A673 (cell line): ENCODE measurements around the gene CHEK2. TPM values are rescaled to one million over a fixed set of nuclear protein-coding genes. Genes with fewer than 3 reads are reported as not detected.

Source experiments
- BruUV-seq: library from RNA; stranded (reverse); fragments of 400-500 nt; replicated peaks from 2 replicates; lab custom pipeline; 2021; lab: Mats Ljungman, UMichigan
- CTCF ChIA-PET: fragments of 300-600 bp; sonication (Branson Sonifier 250); formaldehyde crosslinking; loops from one replicate; lab custom pipeline; 2022; ENCODE audit warnings: antibody characterized with exemption; lab: Charles Lee
- POLR2A ChIA-PET: fragments of 300-600 bp; sonication (Branson Sonifier 250); formaldehyde crosslinking; loops from one replicate; lab custom pipeline; 2022; ENCODE audit warnings: antibody characterized with exemption; ENCODE audit not compliant: low non-redundant PET; lab: Charles Lee
- DNase-seq: peaks from one replicate; pipeline ENCODE4 v3.0.0-alpha.2; 2015; ENCODE audit warnings: low spot score
- H3K27ac ChIP-seq: fragments of 200-600 bp; sonication (generic); 2 replicates; pipeline ENCODE4 v1.5.1; 2016; ENCODE audit warnings: mixed run types, low read depth, mild to moderate bottlenecking, mixed read lengths, antibody characterized with exemption, low read length; ENCODE audit not compliant: poor library complexity, severe bottlenecking
- H3K27me3 ChIP-seq: fragments of 200-600 bp; sonication (generic); replicated peaks from 2 replicates; pipeline ENCODE4 v1.6.1; 2017; ENCODE audit warnings: mixed run types, low read depth, mild to moderate bottlenecking, mixed read lengths, antibody characterized with exemption, low read length; ENCODE audit not compliant: insufficient read depth, poor library complexity
- H3K36me3 ChIP-seq: fragments of 200-600 bp; sonication (generic); 2 replicates; pipeline ENCODE4 v1.6.1; 2016; ENCODE audit warnings: mixed run types, mild to moderate bottlenecking, mixed read lengths, antibody characterized with exemption, low read length; ENCODE audit not compliant: insufficient read depth, poor library complexity, severe bottlenecking
- H3K4me1 ChIP-seq: fragments of 200-600 bp; sonication (generic); 2 replicates; pipeline ENCODE4 v1.6.1; 2017; ENCODE audit warnings: mixed run types, mild to moderate bottlenecking, mixed read lengths, antibody characterized with exemption, low read length; ENCODE audit not compliant: insufficient read depth, poor library complexity, severe bottlenecking
- H3K4me3 ChIP-seq: fragments of 200-600 bp; sonication (generic); 2 replicates; pipeline ENCODE4 v1.5.1; 2016; ENCODE audit warnings: low read depth, mixed run types, mild to moderate bottlenecking, mixed read lengths, low read length; ENCODE audit not compliant: poor library complexity, severe bottlenecking
- H3K9me3 ChIP-seq: fragments of 200-600 bp; sonication (generic); 2 replicates; pipeline ENCODE4 v1.6.1; 2016; ENCODE audit warnings: mixed run types, low read depth, mild to moderate bottlenecking, mixed read lengths, antibody characterized with exemption, low read length; ENCODE audit not compliant: poor library complexity, severe bottlenecking
- CTCF ChIP-seq: fragments of 300-800, 200-600 bp; sonication (generic); conservative IDR thresholded peaks from 2 replicates; pipeline ENCODE4 v1.5.1; 2017; ENCODE audit warnings: low read depth, mild to moderate bottlenecking, antibody characterized with exemption, low read length, moderate library complexity, mixed read lengths
- EZH2 ChIP-seq: fragments of 200-600 bp; sonication (generic); IDR thresholded peaks from 2 replicates; pipeline ENCODE4 v1.6.1; 2017; ENCODE audit warnings: borderline replicate concordance, low read depth, mild to moderate bottlenecking, mixed read lengths, antibody characterized with exemption, low read length; ENCODE audit not compliant: poor library complexity, severe bottlenecking
- intact Hi-C: fragments of 100-400 bp; cut with micrococcal nuclease; formaldehyde crosslinking; loops from one replicate; pipeline ENCODE4 v1.10.0; 2022; ENCODE audit not compliant: unreplicated experiment
- total RNA-seq: library from RNA; stranded (reverse); gene quantifications from 2 replicates; pipeline ENCODE4 v1.2.3, GENCODE V29; 2021

Gene CHEK2
- total RNA-seq, 1 experiment from 2014 or later = 53.7 TPM

DNA sequence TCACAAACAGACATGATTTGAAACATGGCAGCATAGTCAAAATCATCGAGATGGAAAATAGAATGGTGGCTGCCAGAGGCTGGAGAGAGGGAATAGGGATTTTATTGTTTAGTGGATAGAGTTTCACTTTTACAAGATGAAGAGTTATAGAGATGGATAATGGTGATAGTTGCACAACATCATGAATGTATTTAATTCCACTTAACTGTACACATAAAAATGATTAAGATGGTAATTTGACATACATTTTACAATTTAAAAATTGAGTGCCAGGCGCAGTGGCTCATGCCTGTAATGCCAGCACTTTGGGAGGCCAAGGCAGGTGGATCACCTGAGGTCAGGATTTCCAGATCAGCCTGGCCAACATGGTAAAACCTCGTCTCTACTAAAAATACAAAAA lies 83.2 kb downstream of the CHEK2 start:
- BruUV-seq = no TSS peak
- no peak for DNase-seq
- Histone ChIP-seq H3K9me3 (no peaks in the 10 kb centered on the region), H3K27me3 (no peaks in the 10 kb centered on the region), H3K4me3 (no peak overlapping the region), H3K4me1 (peaks cover 8% of the 10 kb centered on the region), H3K36me3 (peaks cover 7% of the 10 kb centered on the region), H3K27ac (no peak overlapping the region)
- ChIA-PET CTCF (no interaction called here), POLR2A (no interaction called here)
- intact Hi-C loops = no loop called here
- TF ChIP-seq CTCF (no peak), EZH2 (no peak)

- H3K4me1 ChIP-seq = peaks cover 8% of the 10 kb centered on the region
- ChIA-PET POLR2A (no interaction called here), CTCF (interaction anchor here (0.6 kb wide), 1 partner anchor 18 kb away, joined by 3 read pairs; no protein-coding TSS in a partner anchor)
- H3K27me3 ChIP-seq = no peaks in the 10 kb centered on the region
- H3K9me3 ChIP-seq = no peaks in the 10 kb centered on the region
- H3K27ac ChIP-seq = no peak overlapping the region
- H3K4me3 ChIP-seq = no peak overlapping the region
- TF ChIP-seq EZH2 (no peak), CTCF (no peak)
- no TSS peak for BruUV-seq
- H3K36me3 ChIP-seq = peaks cover 7% of the 10 kb centered on the region
- no peak for DNase-seq
- intact Hi-C loops = no loop called here
Measured at GRCh38 chr22:28656181-28656580, 85.4 kb downstream of the CHEK2 start.

DNA sequence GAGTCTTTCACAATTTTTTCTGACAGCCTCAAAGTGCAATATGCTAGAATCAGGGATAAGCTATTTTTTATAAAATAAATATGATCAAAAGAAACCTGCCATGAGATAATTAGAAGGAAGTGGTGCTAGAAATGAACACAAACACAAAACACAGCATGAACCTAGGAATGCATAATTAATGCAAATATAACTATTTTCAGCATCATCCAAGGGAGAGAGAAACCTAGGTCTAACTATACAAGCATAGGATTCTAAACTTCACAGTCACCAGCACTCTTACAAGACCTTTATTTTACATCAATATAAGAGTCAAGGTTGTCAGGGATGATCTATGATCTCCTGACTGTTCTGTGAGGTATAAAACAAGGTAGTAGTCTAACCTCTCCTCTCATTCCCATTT lies 91.2 kb downstream of the CHEK2 start:
- POLR2A ChIA-PET = no interaction called here
- Histone ChIP-seq H3K9me3 (no peaks in the 10 kb centered on the region), H3K36me3 (no peaks in the 10 kb centered on the region), H3K27ac (no peak overlapping the region), H3K4me3 (no peak overlapping the region), H3K27me3 (no peaks in the 10 kb centered on the region), H3K4me1 (peaks cover 6% of the 10 kb centered on the region)
- CTCF ChIA-PET = no interaction called here
- DNase-seq = no peak
- no peak for TF ChIP-seq EZH2
- no peak for TF ChIP-seq CTCF
- intact Hi-C loops = no loop called here
- no TSS peak for BruUV-seq
